Cardiac fibroblast (primary cell): ENCODE measurements around the gene TXNDC2.
"Not testable (repeated sequence)": the region's sequence is repeated elsewhere in the genome, so short reads cannot be mapped to it uniquely, and the experiment has no call there.

Experiments
- DNase-seq, 2 donors: peaks; one replicate each; pipeline versions ENCODE4 v3.0.0 to v3.0.0-alpha.2; 2010; ENCODE audit warnings: low read depth in 2 of 2
- H3K4me3 ChIP-seq, 2 donors: replicated peaks in 1 of 2; 1 replicate in 1 of 2; 2 replicates in 1 of 2; pipeline ENCODE4 v1.5.1; 2011; ENCODE audit warnings: low read depth in 2 of 2, low read length in 2 of 2, mild to moderate bottlenecking in 2 of 2, moderate library complexity in 1 of 2
- TF ChIP-seq, protein P1 (sequence below): IDR thresholded peaks from one replicate; pipeline ENCODE4 v1.5.1; 2011; ENCODE audit warnings: low read depth, mild to moderate bottlenecking, low read length, inconsistent platforms

Gene TXNDC2

GRCh38 chr18:9852266-9853081 lies 33.3 kb upstream of the TXNDC2 start:
- TF ChIP-seq, protein P1, sequence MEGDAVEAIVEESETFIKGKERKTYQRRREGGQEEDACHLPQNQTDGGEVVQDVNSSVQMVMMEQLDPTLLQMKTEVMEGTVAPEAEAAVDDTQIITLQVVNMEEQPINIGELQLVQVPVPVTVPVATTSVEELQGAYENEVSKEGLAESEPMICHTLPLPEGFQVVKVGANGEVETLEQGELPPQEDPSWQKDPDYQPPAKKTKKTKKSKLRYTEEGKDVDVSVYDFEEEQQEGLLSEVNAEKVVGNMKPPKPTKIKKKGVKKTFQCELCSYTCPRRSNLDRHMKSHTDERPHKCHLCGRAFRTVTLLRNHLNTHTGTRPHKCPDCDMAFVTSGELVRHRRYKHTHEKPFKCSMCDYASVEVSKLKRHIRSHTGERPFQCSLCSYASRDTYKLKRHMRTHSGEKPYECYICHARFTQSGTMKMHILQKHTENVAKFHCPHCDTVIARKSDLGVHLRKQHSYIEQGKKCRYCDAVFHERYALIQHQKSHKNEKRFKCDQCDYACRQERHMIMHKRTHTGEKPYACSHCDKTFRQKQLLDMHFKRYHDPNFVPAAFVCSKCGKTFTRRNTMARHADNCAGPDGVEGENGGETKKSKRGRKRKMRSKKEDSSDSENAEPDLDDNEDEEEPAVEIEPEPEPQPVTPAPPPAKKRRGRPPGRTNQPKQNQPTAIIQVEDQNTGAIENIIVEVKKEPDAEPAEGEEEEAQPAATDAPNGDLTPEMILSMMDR: no peak
- DNase-seq: peak in 1 of 2 donors; percentile 24

DNA sequence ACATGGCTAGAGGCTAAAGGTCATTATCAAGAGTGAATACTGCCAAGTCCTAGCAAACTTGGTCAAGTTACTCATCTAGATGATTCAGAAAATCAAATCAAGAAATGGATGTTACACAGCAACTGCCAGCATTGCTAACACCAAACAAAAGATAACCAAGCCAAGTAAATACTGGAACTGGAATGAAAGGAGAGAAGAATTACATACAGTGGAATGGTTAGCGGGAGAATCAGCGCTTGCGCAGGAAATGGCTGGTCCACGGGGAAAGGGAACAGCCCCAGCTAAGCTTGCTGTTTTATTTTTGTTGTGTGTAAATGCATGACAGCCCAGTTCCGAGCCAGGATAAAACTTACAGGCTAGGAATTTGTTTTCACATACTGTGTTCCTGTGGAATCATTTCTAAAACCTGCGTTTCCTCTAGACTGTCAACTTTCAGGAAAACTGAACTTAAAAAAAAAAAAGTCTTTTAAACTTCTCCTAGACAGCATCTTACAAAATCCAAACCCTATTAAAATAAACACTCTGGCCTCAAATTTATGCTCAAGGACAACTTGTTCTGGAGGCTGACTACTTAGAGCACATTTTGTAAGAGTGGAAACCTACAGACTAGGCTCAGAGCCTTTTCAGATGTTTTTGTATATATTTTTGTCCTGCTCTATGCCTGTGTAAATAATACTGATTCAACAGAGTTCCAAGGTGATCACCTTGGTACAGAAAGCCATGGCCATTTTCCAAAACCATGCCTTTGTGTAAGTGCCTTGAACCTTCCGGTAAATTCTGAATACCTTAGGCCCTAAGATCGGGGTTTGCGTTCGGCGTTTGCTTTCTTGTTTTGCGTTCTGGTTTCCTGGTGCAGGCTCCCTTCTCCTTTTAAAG lies 30.7 kb upstream of the TXNDC2 start:
- no peak overlapping the region for H3K4me3 ChIP-seq

More at GRCh38 chr18:9852266-9853081, 33.3 kb upstream of the TXNDC2 start:
- H3K4me3 ChIP-seq: no peak overlapping the region

GRCh38 chr18:9855681-9856080 lies 30.1 kb upstream of the TXNDC2 start:
- DNase-seq: no peak
- H3K4me3 ChIP-seq: no peak overlapping the region
- TF ChIP-seq, protein P1: no peak

More for the DNA sequence above, 30.7 kb upstream of the TXNDC2 start:
- TF ChIP-seq, protein P1: no peak
- DNase-seq: peak; percentile 42 to 51

- no peak overlapping the region for H3K4me3 ChIP-seq
- TF ChIP-seq, protein P1: no peak
- DNase-seq: no peak
Measured at GRCh38 chr18:9856092-9856491, 29.7 kb upstream of the TXNDC2 start.

- H3K4me3 ChIP-seq, DNase-seq: not testable (repeated sequence)
Measured at GRCh38 chr18:9857479-9857998, 28.2 kb upstream of the TXNDC2 start.

- no peak for DNase-seq
Measured at GRCh38 chr18:9858642-9859041, 27.1 kb upstream of the TXNDC2 start.

More at GRCh38 chr18:9858642-9859041, 27.1 kb upstream of the TXNDC2 start:
- TF ChIP-seq, protein P1: no peak
- H3K4me3 ChIP-seq: no peak overlapping the region
